ENCODE measurements around the gene DGKH.
"Not testable (repeated sequence)": the region's sequence is repeated elsewhere in the genome, so short reads cannot be mapped to it uniquely, and the experiment has no call there.

The DGKH gene

DNA sequence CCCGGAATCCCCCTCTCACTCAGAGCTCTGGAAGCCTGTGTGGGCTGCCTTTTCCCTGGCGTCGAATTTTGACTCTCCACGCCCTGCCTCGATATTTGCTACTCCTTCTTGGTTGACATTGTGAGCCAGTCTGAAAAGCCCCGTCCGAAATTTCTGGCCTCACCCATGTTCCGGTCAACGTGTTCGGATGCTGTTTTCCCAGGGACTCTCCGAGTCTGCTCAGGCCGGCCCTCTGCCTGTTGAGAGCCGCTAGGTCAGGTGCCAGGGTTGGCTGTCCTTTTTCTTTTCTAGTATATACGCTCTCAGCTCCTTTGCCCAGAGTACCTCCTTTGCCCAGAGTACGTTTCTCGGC is 6.8 kb upstream of the DGKH start:
- peak; percentile 54 for DNase-seq (ENCODE audit: low spot score)

- no peak for DNase-seq (ENCODE audit: low spot score)
These were observed 4.8 kb upstream of the DGKH start for GRCh38 chr13:42043676-42044075.

DNA sequence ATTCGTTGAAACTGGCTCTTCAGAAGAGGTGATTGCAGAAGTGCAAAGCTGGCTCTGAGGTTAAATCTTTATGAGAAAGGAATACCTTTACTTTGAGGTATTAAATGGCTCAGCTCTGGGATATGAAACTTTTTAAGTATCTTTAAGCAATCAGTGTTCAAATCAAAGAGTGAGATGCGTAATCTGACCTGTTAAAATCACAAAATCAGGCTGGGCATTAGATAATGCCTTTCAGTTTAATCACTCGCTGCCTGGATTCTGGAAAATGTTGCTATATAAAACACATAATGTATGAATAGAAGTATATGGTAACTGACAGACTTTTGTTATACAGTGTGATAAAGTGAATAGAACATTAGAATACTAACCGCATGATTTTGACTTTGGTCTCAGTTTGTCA is 2.0 kb upstream of the DGKH start:
- DNase-seq (ENCODE audit: low spot score): no peak

- DNase-seq (ENCODE audit: low spot score): peak; percentile 55
These were observed 697 bp upstream of the DGKH start for GRCh38 chr13:42047561-42048341.

DNA sequence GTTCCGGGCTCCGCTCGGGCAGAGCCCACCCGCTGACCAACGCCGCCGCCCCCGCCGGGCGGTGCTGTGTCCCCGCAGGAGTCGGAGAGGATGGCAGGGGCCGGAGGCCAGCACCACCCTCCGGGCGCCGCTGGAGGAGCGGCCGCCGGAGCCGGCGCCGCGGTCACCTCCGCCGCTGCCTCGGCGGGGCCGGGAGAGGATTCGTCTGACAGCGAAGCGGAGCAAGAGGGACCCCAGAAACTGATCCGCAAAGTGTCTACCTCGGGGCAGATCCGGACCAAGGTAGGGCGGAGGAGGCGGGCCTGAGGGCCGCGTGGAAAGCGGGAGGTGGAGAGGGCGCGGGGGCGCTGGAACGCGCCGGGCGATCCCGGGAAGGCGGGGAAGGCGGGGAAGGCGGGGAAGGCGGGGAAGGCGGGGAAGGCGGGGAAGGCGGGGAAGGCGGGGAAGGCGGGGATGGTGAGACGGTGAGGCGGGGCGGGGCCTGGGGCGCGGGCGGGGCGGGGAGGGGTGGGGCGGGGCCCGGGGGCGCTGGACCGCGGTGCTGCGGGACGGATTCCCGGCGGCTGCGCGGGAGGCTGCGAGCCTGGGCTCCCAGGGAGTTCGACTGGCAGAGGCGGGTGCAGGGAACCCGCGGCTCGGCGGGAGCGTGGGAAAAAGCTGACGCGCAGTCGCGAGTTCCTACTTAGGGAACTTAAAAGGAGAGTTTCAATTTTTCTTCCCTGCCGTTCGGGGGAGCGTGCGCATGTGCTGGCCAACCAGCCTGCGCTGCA is 421 bp downstream of the DGKH start:
- DNase-seq (ENCODE audit: low spot score): peak; percentile 92

GRCh38 chr13:42049454-42049813 is 986 bp downstream of the DGKH start:
- no peak for DNase-seq (ENCODE audit: low spot score)

GRCh38 chr13:42054798-42055499 is 6.5 kb downstream of the DGKH start:
- DNase-seq (ENCODE audit: low spot score): no peak

DNA sequence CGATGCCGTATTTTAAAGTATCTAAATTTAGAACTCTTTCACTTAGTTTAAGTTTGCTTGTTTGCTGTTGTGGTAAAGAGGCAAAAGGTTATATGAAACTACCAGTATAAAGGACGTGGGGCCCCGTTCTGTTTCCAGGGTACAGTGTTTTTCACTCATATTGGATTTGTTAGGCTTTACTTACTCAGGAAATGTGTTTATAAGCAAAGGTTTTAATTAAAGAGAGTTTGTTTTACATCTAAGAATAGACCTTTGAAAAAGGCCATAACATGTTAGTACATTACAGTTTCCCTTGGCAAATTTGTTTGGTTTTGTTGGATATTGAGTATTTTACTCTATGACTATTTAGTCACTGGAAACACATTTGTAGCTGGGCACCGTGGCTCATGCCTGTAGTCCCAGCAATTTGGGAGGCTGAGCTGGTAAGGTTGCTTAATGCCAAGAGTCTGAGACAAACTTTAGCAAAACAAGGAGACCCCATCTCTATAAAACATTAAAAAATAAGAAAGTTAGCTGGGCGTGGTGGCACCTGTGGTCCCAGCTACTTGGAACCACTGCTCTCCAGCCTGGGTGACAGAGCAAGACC is 7.1 kb downstream of the DGKH start:
- no peak for DNase-seq (ENCODE audit: low spot score)

DNA sequence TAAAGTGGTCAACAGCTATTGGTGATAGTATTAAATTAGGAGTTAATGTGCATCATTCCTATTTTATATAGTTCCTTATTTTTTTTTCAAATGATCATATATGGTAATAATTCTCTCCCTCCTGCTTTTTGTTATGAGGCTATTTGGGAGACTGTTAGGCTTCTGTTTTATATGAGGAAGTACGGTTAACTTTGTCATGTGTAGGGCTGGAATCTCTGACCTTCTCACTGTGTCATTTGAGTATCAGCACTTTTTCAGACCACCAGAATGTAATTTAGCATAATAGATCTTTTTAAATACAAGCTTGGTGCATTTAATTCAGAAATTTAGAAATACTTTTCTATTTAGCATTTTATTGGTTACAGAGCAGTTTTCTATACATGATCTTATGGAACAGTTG is 7.7 kb downstream of the DGKH start:
- no peak for DNase-seq (ENCODE audit: low spot score)

DNA sequence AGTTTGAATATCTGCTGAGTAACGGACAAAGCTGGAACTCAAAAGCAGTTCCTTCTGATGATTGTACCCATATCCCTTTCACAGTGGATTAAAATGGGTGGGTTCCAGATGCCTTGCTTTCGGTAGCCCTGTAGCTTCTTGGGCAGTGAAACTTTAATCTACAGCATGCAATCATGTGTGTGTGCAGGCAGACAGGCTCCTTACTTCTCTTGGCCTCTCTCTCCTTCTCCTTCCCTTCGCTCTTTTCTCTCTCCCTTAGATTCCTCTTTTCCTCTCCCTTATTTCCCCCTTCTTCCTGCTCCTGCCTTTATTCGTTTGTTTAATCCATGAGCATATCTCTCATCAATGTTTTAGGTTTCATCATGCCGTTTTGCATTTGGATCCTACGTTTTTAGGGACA is 8.1 kb downstream of the DGKH start:
- DNase-seq (ENCODE audit: low spot score): no peak

DNA sequence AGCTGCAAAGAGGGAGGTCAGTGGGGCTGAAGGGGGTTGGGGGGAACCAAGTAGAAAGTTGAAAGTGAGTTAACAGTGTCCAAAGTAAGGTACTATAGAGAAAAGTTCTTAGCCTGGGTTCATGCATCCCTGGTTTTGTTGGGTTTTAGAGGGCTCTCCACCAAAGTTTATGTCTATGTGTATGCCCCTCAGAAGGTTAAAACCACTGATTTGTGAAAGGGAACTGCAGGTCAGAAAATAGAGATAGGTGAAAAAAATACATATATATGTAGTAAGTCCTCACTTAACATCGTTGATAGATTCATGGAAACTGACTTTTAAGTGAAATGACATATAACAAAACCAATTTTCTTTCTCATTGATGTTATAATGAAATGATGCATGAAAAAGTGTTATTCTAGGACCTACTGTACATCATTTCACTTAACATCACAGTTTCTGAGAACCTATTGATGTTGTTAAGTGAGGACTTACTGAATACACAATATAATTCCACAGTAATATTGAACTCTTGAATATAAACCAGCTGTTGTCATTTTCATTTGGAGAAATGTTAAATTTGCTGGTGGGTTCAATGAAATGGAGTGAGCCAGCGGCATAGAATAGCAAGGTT is 9.6 kb downstream of the DGKH start:
- DNase-seq (ENCODE audit: low spot score): no peak

GRCh38 chr13:42061943-42062342 is 13.5 kb downstream of the DGKH start:
- DNase-seq (ENCODE audit: low spot score): no peak

DNA sequence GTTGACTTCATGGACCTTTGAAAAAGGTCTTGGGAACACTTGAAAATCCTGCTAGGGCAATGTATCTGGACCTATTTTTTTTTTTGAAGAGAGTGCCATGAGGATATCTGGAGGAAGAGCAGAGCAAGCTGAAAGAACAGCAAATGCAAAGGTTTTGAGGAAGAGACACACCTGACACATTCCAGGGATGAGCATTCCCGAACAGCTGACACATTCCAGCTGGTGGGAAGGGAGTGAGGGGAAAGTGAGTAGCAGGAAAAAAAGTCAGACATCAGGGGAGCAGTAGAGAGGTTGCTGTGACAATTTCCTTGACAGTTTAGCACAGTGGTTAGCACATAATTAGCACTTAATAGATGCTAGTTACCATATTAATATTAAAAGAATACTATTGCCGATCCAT is 14.7 kb downstream of the DGKH start:
- no peak for DNase-seq (ENCODE audit: low spot score)

- DNase-seq (ENCODE audit: low spot score): peak; percentile 13
These were observed 15.8 kb downstream of the DGKH start for GRCh38 chr13:42064259-42064658.

DNA sequence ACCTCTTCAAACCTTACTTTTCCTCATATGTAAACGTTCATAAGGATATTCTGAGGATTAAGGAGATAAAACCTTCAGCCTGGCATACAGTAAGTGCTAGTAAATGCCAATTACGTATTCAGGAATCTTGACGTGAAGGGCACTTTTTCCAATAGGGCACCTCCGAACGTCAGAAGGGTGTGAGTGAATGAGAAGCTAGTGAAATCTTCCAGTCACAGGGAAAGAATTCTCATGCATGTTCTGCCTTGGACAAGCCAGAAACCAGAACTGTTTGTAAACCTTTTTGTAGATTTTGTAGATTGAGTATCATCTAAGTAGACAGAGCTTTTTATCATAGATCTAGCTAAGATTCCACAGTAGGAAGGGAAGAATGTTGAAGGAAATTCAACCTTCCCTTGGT is 16.5 kb downstream of the DGKH start:
- no peak for DNase-seq (ENCODE audit: low spot score)

DNA sequence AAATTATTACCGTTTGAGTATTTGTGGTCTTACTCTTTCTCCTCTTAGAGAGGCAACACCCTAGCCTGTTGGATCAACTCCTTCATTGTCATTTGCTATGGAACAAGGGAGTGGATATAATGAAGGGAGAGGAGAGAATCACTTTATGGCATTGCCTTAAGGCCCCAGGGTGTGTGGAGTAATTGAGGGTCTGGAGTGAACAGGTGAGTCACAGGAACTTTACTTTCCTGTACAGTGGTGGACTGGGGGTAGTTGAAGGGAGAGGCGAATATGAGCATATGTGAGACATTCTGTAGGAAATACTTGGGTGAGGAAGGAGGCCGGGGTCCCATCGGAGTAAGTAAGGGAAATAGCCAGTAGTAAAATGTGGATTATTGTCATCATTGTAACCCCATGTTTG is 17.0 kb downstream of the DGKH start:
- DNase-seq (ENCODE audit: low spot score): no peak

- no peak for DNase-seq (ENCODE audit: low spot score)
These were observed 18.1 kb downstream of the DGKH start for GRCh38 chr13:42066542-42066941.

DNA sequence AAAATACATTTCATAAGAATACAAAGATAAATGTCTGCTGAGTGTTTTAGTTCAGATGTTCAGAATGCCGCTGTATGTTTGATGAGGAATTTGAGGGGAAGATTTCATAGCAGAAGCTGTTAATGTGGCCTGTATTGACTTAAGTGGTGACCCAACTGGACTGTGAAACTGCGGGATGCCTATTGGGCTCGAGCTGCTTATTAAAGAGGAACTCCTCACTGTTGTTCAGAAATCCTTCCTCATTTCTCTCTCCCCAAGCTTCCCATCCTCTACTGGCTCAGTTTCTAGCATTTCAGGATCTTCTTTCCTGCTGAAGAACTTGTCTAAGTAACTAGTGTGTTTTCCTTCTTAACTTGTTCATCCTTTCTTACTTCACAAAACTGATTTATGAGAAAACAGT is 20.4 kb downstream of the DGKH start:
- DNase-seq (ENCODE audit: low spot score): no peak

DNA sequence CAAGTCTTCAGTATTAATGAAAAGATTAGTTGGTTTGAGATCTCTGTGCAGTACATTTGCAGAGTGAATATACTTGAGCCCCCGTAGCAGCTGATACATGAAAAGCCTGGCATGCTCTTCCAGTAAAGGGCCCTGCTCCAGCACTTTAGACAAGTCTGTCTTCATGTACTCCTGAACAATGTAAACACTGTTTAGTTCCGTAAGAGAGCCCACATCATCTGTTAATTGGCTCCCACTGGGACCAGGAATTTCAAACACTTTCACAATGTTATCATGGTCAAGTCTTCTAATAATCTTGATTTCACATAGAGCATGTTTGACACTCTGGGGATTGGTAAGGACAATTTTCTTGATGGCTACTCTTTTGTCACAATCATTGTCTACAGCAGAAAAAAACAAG is 22.2 kb downstream of the DGKH start:
- not testable (repeated sequence) for DNase-seq (ENCODE audit: low spot score)

GRCh38 chr13:42071179-42071578 is 22.7 kb downstream of the DGKH start:
- not testable (repeated sequence) for DNase-seq (ENCODE audit: low spot score)

DNA sequence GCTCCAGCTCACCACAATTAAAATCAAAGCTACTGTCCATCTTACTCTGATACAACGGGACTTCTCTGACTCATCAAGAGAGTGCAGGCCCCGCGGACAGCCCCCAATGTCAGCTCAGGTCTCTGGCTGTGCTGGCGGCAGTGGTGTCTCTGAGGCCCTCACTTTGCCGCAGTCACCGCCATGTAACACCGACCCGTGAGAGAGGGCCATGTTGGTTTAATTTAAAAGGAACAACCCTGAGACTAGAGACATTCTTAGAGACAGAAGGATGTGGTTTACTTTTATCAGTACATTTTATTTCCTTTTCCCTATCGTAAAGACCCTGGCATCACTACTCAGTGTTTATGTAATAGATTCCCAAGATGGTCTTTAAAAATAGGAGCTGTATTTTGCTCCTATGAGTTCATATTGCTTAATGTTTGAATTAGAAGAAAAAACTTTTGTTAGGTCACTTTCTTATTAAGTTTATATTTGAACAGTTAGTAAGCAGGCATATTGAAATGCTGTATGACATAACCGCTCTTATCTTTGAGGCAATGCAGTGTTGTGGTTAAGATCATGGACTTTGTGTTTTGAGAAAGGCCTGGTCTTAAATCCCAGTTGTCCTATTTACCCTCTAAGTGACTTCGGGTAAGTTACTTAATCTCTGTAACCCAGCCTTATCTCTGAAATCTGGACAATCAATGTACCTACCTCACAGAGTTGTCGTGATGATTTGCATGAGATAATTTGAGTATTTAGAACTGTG is 23.4 kb downstream of the DGKH start:
- DNase-seq (ENCODE audit: low spot score): no peak

DNA sequence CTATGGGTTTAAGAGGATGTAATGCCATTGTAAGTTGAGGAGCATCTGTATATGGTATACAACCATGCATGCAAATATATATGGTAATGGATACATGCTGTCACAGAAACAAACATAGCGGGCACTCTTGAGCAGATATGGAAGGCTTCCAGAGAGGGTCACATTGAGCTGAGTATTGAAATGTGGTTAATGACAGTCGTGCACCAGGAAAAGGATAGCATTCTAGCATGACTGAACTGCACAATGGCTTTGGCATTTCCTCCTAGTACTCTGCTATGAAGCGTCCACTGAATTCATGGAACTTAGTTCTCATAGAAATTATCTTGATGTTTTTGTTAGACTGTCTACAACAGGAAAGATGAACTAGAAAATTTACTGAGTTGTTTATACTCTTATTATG is 25.2 kb downstream of the DGKH start:
- DNase-seq (ENCODE audit: low spot score): no peak

All from iPS-NIHi11 (cell line).